Left lobe of liver (tissue), 2 donors: ENCODE results near the gene SNRPA. TPM values are rescaled to one million over a fixed set of nuclear protein-coding genes. Genes with fewer than 3 reads are reported as not detected.
A peak's percentile ranks its signal among the peaks of the same experiment; 100 is the strongest.
"Not testable (repeated sequence)": the region's sequence is repeated elsewhere in the genome, so short reads cannot be mapped to it uniquely, and the experiment has no call there.

ENCODE experiments used
- ATAC-seq: fragments of 200-7000 bp; cut with Tn5 transposase; one replicate; pipeline ENCODE4 v1.9.1; 2020; ENCODE audit warnings: mild to moderate bottlenecking, moderate library complexity
- DNase-seq: peaks from one replicate; pipeline ENCODE4 v3.0.0-alpha.2; 2020; ENCODE audit warnings: low spot score
- total RNA-seq: library from RNA; stranded (reverse); gene quantifications from one replicate; pipeline ENCODE4 v1.2.1, GENCODE V29; 2021
- donor health status: DM: no; HTN: no; CAD: no; lungs with moderate emphysema.
- donor health status: DM: no; HTN: yes; CAD: no.

The SNRPA gene
- total RNA-seq, 1 donor from 2014 or later, result 23.6 TPM

GRCh38 chr19:40719414-40719894, 31.5 kb upstream of the SNRPA start:
- DNase-seq (no peak), ATAC-seq (no peak)

GRCh38 chr19:40721140-40721486, 29.9 kb upstream of the SNRPA start:
- DNase-seq (no peak), ATAC-seq (no peak)

DNA sequence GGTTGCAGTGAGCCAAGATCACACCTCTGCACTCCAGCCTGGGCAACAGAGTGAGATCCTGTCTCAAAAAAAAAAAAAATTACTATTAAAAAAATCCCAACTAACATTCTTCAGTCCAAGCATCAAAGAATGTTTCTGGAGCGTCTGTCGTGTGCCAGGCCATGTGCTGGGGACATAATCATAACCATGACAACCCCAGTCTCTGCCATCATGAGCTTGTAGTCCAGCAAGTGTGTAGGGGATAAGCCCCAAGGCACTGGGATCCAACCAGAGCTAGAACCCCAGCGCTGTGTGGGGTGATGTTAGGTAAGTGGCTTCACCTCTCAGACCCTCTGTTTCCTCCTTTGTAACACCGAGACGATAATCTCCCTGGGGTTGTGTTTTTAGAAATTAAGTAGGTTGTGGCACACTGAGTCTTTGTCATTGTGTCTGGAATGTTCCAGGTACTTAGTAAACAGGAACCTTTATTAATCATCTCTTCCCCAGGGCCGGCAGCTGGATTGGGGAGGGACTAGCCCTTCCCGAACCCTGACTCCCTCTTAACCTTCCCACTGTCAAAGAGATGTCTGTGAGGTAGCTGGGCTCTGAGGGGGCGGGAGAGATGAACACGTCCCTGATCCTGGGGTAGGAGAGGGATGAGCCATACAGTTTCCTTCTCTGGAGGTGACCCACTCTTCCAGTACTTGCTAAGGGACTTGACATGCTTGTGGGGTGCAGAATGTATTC, 28.9 kb upstream of the SNRPA start:
- no peak for DNase-seq
- no peak for ATAC-seq

DNA sequence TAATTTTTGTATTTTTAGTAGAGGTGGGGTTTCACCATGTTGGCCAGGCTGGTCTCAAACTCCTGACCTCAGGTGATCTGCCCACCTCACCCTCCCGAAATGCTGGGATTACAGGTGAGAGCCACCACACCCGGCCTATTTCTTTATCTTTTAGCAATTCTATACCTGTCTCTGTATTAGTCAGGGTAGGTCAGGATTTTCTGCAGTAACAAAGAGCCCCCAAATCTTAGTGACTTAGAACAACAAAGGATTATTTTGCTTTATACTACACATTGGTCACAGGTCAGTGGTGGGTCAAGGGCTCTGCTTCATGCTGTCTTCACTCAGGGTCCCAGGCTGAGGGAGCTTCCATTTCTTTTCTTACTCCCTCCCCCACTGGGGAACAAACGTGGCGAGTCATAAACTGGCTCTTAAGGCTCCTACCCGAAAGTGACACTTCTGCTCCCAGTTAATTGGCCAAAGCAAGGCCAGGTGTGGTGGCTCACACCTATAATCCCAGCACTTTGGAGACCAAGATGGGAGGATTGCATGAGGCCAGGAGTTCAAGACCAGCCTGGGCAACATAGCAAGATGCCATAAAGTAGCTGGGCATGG, 27.2 kb upstream of the SNRPA start:
- no peak for ATAC-seq
- DNase-seq, result no peak

DNA sequence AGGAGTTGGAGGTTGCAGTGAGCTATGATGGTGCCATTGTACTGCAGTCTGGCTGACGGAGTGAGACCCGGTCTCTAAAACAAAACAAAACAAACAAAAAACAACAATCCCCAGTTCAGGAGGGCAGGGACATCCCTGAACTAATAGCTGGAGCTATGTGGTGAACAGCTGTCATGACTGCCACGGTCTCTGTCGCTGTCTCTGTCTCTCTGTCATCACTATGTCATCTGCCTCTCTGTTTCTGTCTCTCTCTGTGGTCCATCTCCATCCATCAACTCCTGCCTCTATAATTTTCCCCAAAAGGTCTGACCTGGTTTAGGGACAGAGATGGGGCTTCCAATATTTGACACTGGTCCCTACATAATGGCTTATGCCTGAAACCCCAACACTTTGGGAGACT, 26.7 kb upstream of the SNRPA start:
- ATAC-seq, result no peak
- DNase-seq, result no peak

GRCh38 chr19:40724855-40725254, 26.1 kb upstream of the SNRPA start:
- ATAC-seq (no peak), DNase-seq (no peak)

- no peak for DNase-seq
- ATAC-seq, result no peak
Observed at GRCh38 chr19:40726279-40726678, 24.7 kb upstream of the SNRPA start.

GRCh38 chr19:40730065-40730464, 20.9 kb upstream of the SNRPA start:
- DNase-seq, ATAC-seq: not testable (repeated sequence)

DNA sequence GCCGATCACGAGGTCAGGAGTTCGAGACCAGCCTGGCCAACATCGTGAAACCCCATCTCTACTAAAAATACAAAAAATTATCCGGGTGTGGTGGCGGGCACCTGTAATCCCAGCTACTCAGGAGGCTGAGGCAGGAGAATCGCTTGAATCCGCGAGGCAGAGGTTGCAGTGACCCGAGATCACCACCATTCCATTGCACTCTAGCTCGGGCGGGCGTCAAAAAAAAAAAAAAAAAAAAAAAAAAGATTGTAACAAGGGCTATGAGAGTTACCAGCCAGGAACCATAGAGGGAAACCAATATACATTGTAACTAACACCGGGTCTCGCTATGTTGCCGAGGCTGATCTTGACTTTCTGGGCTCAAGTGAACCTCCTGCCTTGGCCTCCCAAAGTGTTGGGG, 18.7 kb upstream of the SNRPA start:
- ATAC-seq, DNase-seq: not testable (repeated sequence)

- DNase-seq (no peak), ATAC-seq (no peak)
Observed at GRCh38 chr19:40733149-40733548, 17.9 kb upstream of the SNRPA start.

- no peak for ATAC-seq
- no peak for DNase-seq
Observed at GRCh38 chr19:40735013-40735771, 15.8 kb upstream of the SNRPA start.

DNA sequence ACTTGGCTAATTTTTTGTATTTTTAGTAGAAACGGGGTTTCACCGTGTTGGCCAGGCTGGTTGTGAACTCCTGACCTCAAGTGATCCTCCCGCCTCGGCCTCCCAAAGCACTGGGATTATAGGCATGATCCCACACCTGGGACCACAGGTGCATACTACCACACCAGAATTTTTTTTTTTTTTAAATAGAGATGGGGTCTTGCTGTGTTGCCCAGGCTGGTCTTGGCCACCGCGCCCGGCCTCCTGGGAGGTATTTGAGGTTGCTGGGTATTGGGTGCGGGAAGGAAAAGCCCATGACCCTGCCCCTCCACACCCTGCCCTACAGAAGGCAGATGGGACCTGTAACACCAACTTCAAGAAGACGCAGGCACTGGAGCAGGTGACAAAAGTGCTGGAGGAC, 14.3 kb upstream of the SNRPA start:
- ATAC-seq (no peak), DNase-seq (no peak)

DNA sequence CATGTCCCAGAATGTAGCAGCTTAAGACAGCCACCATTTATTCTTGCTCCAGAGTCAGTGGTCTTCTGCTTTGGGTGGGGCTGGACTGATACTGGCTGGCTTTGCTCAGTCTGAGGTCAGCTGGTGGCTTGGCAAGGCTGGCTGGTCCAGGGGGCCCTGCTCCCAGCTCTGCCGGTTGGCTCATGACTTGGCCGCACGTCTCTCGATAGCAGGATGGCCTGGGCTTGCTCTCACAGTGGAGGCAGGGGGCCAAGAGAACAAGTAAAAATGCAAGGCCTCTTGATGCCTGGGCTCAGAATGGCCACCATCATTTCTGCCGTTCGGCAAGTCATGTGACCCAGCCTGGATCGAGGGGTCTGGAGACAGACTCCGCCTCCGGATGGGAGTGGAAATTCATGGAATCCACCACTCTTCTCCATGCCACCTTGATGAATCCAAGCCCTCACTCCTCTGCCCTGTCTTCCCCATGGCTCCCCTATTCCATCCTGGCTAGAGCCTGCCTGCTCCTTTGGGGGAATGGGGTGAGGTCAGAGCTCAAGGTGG, 13.8 kb upstream of the SNRPA start:
- ATAC-seq (no peak), DNase-seq (no peak)

- no peak for DNase-seq
Observed at GRCh38 chr19:40739030-40739839, 11.8 kb upstream of the SNRPA start.

DNA sequence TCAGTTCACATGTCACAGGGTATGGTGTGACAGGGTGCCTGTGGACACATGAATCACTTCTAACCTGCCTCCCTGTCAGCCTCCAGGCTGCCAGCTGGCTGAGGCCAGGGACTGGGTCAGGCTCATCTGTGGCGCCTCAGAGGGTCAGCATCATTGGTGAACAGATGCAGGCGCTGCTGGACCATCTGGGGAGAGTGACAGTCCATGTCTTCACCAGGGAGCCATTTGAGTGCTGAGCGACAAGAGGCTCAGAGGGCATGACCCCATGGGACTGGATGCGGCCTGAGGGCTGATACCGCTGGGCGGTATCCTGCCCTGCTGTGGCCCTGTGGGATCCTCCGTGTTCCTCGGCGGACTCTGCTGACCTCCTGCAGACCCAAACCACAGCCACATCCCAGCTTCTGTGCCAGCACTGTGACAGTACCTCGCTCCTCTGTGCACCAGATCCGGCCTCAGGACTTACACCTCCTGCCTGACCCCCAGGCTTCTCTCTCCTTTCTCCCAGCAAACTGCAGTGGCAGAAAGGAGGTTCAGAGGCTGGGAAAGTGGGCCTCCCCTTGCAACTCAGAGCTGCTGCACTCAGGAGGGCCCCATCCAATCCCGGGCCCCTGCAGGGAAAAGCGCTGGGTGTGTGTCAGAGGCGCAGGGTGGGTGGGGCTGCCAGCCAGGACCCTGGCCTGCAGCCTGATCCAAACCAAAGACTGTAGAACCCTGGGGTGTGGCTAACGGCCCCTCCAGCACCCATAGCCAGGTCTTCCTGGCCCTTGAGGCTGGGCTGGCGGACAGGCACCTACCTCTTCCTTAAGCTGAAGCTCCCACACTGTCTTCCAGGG, 10.9 kb upstream of the SNRPA start:
- no peak for ATAC-seq
- no peak for DNase-seq

More at GRCh38 chr19:40739030-40739839, 11.8 kb upstream of the SNRPA start:
- ATAC-seq, result no peak

DNA sequence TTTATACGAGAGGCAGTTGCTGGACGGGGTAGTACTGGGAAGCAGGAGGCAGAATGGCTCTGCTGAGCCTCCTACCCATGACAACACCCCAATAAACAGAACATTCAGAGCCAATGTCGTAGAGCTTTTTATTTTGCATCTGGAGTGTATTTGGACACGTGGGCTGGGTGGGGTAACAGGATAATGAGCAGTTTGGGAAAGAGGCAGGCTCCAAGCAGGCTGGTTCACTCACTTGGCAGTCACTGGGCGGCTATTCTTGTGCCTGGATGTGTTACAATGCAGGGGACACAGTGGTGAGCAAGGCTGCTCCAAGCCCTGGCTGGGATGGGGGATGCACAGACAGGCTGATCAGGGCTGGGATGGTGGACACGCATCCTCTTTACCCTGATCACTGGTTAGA, 10.3 kb upstream of the SNRPA start:
- ATAC-seq (no peak), DNase-seq (no peak)

DNA sequence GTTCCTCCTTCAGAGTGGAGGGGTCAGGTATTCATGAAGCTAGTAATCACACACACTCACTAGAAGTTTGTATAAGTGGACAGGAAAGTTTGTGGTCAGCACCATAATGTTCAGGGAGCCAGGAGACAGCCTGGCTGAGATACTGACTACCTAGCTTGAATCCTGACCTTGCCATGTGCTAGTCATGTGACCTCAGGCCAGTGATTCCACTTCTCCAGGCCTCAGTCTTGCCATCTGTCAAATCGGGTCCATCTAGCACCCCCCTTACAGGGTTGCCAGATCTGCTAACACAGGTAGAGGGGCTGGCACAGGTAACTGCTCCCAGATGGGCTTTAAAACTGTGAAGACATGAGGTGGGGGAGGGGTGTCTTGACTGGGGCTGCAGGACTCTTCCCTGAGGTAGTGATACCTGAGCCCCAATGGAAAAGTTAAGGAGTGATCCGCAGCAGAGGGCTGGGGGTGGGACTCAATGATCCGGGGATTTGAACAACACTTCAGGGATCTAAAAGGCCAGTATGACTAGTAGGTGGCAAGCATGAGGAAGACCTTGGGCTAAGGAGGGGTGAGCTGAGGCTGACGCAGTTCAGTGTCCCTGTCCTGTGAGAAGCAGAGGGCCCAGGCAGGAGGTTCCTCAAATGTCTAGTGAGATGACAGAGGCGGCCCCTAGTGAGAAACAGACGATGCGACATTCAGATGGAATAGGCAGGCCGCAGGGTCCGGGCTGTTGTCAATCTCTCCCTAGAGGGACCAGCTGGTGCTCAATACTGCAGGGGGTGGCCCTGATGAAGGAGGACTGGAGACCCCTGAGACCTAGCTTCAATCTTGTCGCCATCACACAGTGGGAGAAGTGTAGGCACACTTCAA, 9.2 kb upstream of the SNRPA start:
- DNase-seq (no peak), ATAC-seq (peak; percentile 7)

- ATAC-seq, result peak; percentile 89
- DNase-seq, result peak; percentile 78
Observed at GRCh38 chr19:40742477-40742876, 8.5 kb upstream of the SNRPA start.

DNA sequence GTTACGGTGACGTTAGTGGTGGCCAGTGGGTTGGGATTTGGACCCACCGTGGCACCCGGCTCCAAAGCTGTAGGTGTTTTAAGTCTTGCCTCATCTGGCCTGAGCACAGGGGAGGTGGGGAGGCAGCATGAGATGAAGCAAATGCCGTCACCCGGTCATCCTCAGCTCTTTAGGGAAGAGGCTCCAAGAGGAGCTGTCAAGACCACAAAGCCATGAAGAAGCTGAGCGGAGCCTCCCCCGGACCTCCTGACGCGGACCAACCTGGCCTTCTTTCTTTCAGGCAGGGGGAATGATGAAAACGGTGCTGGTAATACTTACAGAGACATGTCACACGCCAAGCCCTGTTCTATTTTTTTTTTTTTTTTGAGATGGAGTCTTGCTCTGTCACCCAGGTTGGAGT, 8.1 kb upstream of the SNRPA start:
- ATAC-seq (no peak), DNase-seq (no peak)
